Gastroesophageal sphincter (tissue), 3 donors: ENCODE results near the gene ECHS1.
"Not testable (repeated sequence)": the region's sequence is repeated elsewhere in the genome, so short reads cannot be mapped to it uniquely, and the experiment has no call there.

Experiments used
- CTCF ChIP-seq, 4 experiments: fragments of 200-600 bp in 2 of 4; fragments of 450-650 bp in 2 of 4; sonication (generic) in 1 of 4; IDR thresholded peaks; one replicate each; pipeline ENCODE4 v1.5.1; 2017 to 2019; ENCODE audit warnings: antibody characterized with exemption in 4 of 4, mild to moderate bottlenecking in 2 of 4, moderate library complexity in 2 of 4
- EP300 ChIP-seq: sonication (generic); formaldehyde crosslinking; IDR thresholded peaks from one replicate; pipeline ENCODE4 v1.6.1; 2017; ENCODE audit warnings: antibody characterized with exemption, mild to moderate bottlenecking
- POLR2A ChIP-seq, 2 donors: fragments of 450-650 bp; IDR thresholded peaks; one replicate each; pipeline ENCODE4 v1.6.1; 2017; ENCODE audit warnings: antibody characterized with exemption in 2 of 2, mild to moderate bottlenecking in 2 of 2, moderate library complexity in 1 of 2

- not testable (repeated sequence) for TF ChIP-seq CTCF (IDR thresholded peaks at IDR 0.05); EP300; POLR2A (IDR thresholded peaks at IDR 0.05)
Measured at GRCh38 chr10:133367461-133367860, 5.7 kb downstream of the ECHS1 start.
